HepG2 (cell line): Measurements from ENCODE around the gene KIAA1217. TPM values are rescaled to one million over a fixed set of nuclear protein-coding genes. Genes with fewer than 3 reads are reported as not detected.

Source experiments
- EEA1 ChIP-seq: sonication (generic); formaldehyde crosslinking; IDR thresholded peaks from 2 replicates; pipeline ENCODE4 v1.5.1; 2020; ENCODE audit warnings: mild to moderate bottlenecking, missing genetic modification reagents, borderline replicate concordance
- PAWR ChIP-seq: sonication (generic); formaldehyde crosslinking; IDR thresholded peaks from 2 replicates; pipeline ENCODE4 v1.4.0; 2020; ENCODE audit warnings: missing genetic modification reagents, mild to moderate bottlenecking, borderline replicate concordance
- PCBP1 ChIP-seq: fragments of 200-400 bp; formaldehyde crosslinking; IDR thresholded peaks from 2 replicates; pipeline ENCODE4 v1.6.1; 2017; ENCODE audit warnings: mild to moderate bottlenecking, low read depth, low read length, borderline replicate concordance
- ZNF33B ChIP-seq: sonication (generic); formaldehyde crosslinking; IDR thresholded peaks from 2 replicates; pipeline ENCODE4 v1.5.1; 2020; ENCODE audit warnings: mild to moderate bottlenecking, missing genetic modification reagents
- ZNF776 ChIP-seq: sonication (generic); formaldehyde crosslinking; IDR thresholded peaks from 2 replicates; pipeline ENCODE4 v1.4.0; 2020; ENCODE audit warnings: mild to moderate bottlenecking, missing genetic modification reagents
- ZNF792 ChIP-seq: IDR thresholded peaks from 2 replicates; pipeline ENCODE4 v1.6.1; 2016
- polyA plus RNA-seq, 8 experiments: library from polyadenylated mRNA; depleted of rRNA in 3 of 8; stranded (reverse) in 7 of 8; unstranded in 1 of 8; fragments of >200 nt; fragmentation: Illumina TruSeq in 4 of 8; extraction: Trizol in 4 of 8; gene quantifications; 2 replicates each; pipeline versions ENCODE4 v1.2.1 to v1.2.3, GENCODE V29; 2011 to 2016; ENCODE audit warnings: low read depth in 4 of 8, missing spikeins in 1 of 8, mixed read lengths in 1 of 8; ENCODE audit not compliant: insufficient read depth in 1 of 8
- total RNA-seq, 5 experiments: library from RNA; depleted of rRNA; stranded (reverse); fragments of >200 nt; fragmentation: Illumina TruSeq; extraction: Trizol; gene quantifications; 2 replicates each; pipeline ENCODE4 v1.2.3, GENCODE V29; 2016; ENCODE audit warnings: low read depth in 1 of 5
- TF ChIP-seq, protein P1 (sequence below): sonication (generic); formaldehyde crosslinking; IDR thresholded peaks from 2 replicates; pipeline ENCODE4 v1.9.0; 2021; ENCODE audit warnings: missing genetic modification reagents, borderline replicate concordance
- TF ChIP-seq, protein P2 (sequence below): sonication (generic); formaldehyde crosslinking; IDR thresholded peaks from 2 replicates; pipeline ENCODE4 v1.4.0; 2020; ENCODE audit warnings: mild to moderate bottlenecking, missing genetic modification reagents
- TF ChIP-seq, protein P3 (sequence below): IDR thresholded peaks from 2 replicates; pipeline ENCODE4 v1.6.1; 2016; ENCODE audit warnings: low read depth, missing genetic modification reagents, missing compliant biosample characterization
- TF ChIP-seq, protein P4 (sequence below): IDR thresholded peaks from 2 replicates; pipeline ENCODE4 v1.6.1; 2018; ENCODE audit warnings: missing genetic modification reagents, mild to moderate bottlenecking, missing compliant biosample characterization

The KIAA1217 gene
- total and polyA plus RNA-seq, 2 of the 13 experiments (the other 11 are each of a cell fraction or from before 2014, with no cell fraction given), result 4.6 to 10.9 TPM

DNA sequence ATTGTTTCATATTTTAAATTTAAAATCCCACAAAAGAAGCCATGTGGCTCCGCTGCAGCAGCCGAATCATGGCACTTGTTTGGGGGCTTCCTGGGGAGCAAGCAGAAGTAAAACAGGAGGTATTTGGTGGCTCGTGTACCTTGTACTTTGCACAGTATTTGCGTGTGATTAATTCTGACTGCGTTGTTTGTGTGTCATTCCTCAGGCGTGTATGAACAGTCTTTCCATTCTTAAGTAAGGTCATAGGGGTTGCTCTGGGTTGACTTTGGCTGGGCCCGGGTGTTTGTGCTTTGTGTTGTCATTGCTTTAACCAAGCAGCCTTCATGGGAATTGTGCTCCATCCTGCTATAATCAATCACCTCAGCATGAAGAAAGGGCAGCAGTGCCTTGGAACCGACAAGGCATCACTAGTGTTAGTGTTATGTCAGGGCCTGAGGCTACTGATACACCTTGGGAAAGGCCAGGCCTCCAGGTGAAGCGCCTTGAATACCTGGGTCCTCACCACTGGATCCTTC is 332.4 kb downstream of the KIAA1217 start (continued):
- TF ChIP-seq PAWR (CRISPR knock-in tag) (no peak), ZNF776 (no peak), PCBP1 (no peak), ZNF33B (CRISPR knock-in tag) (no peak), ZNF792 (CRISPR knock-in tag) (peak; percentile 36; the same call in 1 of the 2 replicates), EEA1 (no peak)
- TF ChIP-seq, protein P1, sequence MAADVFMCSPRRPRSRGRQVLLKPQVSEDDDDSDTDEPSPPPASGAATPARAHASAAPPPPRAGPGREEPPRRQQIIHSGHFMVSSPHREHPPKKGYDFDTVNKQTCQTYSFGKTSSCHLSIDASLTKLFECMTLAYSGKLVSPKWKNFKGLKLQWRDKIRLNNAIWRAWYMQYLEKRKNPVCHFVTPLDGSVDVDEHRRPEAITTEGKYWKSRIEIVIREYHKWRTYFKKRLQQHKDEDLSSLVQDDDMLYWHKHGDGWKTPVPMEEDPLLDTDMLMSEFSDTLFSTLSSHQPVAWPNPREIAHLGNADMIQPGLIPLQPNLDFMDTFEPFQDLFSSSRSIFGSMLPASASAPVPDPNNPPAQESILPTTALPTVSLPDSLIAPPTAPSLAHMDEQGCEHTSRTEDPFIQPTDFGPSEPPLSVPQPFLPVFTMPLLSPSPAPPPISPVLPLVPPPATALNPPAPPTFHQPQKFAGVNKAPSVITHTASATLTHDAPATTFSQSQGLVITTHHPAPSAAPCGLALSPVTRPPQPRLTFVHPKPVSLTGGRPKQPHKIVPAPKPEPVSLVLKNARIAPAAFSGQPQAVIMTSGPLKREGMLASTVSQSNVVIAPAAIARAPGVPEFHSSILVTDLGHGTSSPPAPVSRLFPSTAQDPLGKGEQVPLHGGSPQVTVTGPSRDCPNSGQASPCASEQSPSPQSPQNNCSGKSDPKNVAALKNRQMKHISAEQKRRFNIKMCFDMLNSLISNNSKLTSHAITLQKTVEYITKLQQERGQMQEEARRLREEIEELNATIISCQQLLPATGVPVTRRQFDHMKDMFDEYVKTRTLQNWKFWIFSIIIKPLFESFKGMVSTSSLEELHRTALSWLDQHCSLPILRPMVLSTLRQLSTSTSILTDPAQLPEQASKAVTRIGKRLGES (CRISPR knock-in tag), result no peak
- TF ChIP-seq, protein P2, sequence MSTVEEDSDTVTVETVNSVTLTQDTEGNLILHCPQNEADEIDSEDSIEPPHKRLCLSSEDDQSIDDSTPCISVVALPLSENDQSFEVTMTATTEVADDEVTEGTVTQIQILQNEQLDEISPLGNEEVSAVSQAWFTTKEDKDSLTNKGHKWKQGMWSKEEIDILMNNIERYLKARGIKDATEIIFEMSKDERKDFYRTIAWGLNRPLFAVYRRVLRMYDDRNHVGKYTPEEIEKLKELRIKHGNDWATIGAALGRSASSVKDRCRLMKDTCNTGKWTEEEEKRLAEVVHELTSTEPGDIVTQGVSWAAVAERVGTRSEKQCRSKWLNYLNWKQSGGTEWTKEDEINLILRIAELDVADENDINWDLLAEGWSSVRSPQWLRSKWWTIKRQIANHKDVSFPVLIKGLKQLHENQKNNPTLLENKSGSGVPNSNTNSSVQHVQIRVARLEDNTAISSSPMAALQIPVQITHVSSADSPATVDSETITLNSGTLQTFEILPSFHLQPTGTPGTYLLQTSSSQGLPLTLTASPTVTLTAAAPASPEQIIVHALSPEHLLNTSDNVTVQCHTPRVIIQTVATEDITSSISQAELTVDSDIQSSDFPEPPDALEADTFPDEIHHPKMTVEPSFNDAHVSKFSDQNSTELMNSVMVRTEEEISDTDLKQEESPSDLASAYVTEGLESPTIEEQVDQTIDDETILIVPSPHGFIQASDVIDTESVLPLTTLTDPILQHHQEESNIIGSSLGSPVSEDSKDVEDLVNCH (CRISPR knock-in tag), result no peak
- TF ChIP-seq, protein P3, sequence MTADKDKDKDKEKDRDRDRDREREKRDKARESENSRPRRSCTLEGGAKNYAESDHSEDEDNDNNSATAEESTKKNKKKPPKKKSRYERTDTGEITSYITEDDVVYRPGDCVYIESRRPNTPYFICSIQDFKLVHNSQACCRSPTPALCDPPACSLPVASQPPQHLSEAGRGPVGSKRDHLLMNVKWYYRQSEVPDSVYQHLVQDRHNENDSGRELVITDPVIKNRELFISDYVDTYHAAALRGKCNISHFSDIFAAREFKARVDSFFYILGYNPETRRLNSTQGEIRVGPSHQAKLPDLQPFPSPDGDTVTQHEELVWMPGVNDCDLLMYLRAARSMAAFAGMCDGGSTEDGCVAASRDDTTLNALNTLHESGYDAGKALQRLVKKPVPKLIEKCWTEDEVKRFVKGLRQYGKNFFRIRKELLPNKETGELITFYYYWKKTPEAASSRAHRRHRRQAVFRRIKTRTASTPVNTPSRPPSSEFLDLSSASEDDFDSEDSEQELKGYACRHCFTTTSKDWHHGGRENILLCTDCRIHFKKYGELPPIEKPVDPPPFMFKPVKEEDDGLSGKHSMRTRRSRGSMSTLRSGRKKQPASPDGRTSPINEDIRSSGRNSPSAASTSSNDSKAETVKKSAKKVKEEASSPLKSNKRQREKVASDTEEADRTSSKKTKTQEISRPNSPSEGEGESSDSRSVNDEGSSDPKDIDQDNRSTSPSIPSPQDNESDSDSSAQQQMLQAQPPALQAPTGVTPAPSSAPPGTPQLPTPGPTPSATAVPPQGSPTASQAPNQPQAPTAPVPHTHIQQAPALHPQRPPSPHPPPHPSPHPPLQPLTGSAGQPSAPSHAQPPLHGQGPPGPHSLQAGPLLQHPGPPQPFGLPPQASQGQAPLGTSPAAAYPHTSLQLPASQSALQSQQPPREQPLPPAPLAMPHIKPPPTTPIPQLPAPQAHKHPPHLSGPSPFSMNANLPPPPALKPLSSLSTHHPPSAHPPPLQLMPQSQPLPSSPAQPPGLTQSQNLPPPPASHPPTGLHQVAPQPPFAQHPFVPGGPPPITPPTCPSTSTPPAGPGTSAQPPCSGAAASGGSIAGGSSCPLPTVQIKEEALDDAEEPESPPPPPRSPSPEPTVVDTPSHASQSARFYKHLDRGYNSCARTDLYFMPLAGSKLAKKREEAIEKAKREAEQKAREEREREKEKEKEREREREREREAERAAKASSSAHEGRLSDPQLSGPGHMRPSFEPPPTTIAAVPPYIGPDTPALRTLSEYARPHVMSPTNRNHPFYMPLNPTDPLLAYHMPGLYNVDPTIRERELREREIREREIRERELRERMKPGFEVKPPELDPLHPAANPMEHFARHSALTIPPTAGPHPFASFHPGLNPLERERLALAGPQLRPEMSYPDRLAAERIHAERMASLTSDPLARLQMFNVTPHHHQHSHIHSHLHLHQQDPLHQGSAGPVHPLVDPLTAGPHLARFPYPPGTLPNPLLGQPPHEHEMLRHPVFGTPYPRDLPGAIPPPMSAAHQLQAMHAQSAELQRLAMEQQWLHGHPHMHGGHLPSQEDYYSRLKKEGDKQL (CRISPR knock-in tag), result peak; percentile 83; the same call in 1 of the 2 replicates
- TF ChIP-seq, protein P4, sequence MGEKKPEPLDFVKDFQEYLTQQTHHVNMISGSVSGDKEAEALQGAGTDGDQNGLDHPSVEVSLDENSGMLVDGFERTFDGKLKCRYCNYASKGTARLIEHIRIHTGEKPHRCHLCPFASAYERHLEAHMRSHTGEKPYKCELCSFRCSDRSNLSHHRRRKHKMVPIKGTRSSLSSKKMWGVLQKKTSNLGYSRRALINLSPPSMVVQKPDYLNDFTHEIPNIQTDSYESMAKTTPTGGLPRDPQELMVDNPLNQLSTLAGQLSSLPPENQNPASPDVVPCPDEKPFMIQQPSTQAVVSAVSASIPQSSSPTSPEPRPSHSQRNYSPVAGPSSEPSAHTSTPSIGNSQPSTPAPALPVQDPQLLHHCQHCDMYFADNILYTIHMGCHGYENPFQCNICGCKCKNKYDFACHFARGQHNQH (CRISPR knock-in tag), result peak; percentile 83
